Measurements from ENCODE around the gene EPHB1. TPM values are rescaled to one million over a fixed set of nuclear protein-coding genes. Genes with fewer than 3 reads are reported as not detected.

EPHB1 gene
- total and polyA plus RNA-seq, 2 donors (not counting 3 experiments of a cell fraction or from before 2014, with no cell fraction given), result 1.3 to 5.2 TPM

DNA sequence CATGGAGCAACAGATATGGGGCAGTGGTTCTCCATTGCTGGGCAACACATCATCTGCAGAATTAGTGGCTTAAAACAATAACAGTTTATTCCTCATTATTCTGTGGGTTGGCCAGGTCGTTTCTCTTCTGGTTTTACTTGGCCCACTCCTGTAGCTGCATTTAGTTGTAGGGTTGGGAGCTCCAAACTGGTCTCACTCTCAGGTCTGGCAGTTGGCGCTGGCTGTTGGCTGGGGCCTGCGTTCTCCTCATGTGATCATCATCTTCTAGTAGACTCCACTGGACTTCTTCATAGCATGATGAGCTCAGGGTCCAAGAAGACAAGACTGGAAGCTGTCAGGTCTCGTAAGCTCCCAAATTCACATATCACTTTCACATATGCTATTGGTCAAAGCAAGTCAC, 91.9 kb downstream of the EPHB1 start:
- no peak for DNase-seq (ENCODE audit: low read depth, low spot score)
- no peak overlapping the region for H3K27ac ChIP-seq (ENCODE audit: insufficient read depth, low read depth, low read length)
- no peaks in the 10 kb centered on the region for H3K27me3 ChIP-seq (ENCODE audit: control insufficient read depth in 2 of 2, insufficient read depth in 2 of 2, low read length in 2 of 2)
- no peaks in the 10 kb centered on the region for H3K4me1 ChIP-seq (ENCODE audit: control insufficient read depth, extremely low read depth, insufficient read depth, low read length)
- CTCF ChIA-PET, result interaction anchor here (1.1 kb wide), 1 partner anchor 10 kb away, joined by 3 read pairs; no protein-coding TSS in a partner anchor
- no peaks in the 10 kb centered on the region for H3K9me3 ChIP-seq (replicated peaks; ENCODE audit: control insufficient read depth, insufficient read depth, low read length)
- dilution Hi-C loops (cut with MboI; ENCODE audit: extremely low pct_ligation_motif_present, low sequenced_read_pairs) (no loop called here), intact Hi-C loops (cut with micrococcal nuclease) (no loop called here)
- POLR2A ChIA-PET, result no interaction called here
- no TSS peak for BruUV-seq (replicated peaks)
- no peaks in the 10 kb centered on the region for H3K79me2 ChIP-seq (ENCODE audit: control insufficient read depth, insufficient read depth, low read length)
- no peak overlapping the region for H3K4me2 ChIP-seq (ENCODE audit: insufficient read depth, low read length)
- H3K9ac ChIP-seq (replicated peaks; ENCODE audit: extremely low read depth, insufficient read depth, low read length), result no peak overlapping the region
- no peak overlapping the region for H2AFZ ChIP-seq (ENCODE audit: low read depth, low read length)
- no peak overlapping the region for H3K4me3 ChIP-seq (replicated peaks in 1 of 3; ENCODE audit: insufficient read depth in 1 of 3, low read depth in 1 of 3, low read length in 3 of 3)
- FAIRE-seq, result no peak
- no peaks in the 10 kb centered on the region for H3K9me1 ChIP-seq (replicated peaks; ENCODE audit: control insufficient read depth, extremely low read depth, insufficient read depth, low read length)
- H4K20me1 ChIP-seq (replicated peaks; ENCODE audit: control insufficient read depth, extremely low read depth, insufficient read depth, low read length), result no peaks in the 10 kb centered on the region
- TF ChIP-seq POLR2A (IDR thresholded peaks at IDR 0.05; ENCODE audit: low read depth, low read length), result no peak
- no peak for TF ChIP-seq EZH2 (IDR thresholded peaks at IDR 0.05; ENCODE audit: borderline replicate concordance, low read depth, low read length, severe bottlenecking)
- TF ChIP-seq POLR2AphosphoS5 (IDR thresholded peaks at IDR 0.05; ENCODE audit: insufficient read depth, low read depth, low read length), result no peak
- TF ChIP-seq GATA2 (IDR thresholded peaks at IDR 0.05; ENCODE audit: insufficient read depth, insufficient read length, low read depth, low read length), result no peak
- H3K36me3 ChIP-seq (ENCODE audit: control insufficient read depth in 2 of 2, extremely low read depth in 1 of 2, insufficient read depth in 2 of 2, low read length in 2 of 2), result no peaks in the 10 kb centered on the region

DNA sequence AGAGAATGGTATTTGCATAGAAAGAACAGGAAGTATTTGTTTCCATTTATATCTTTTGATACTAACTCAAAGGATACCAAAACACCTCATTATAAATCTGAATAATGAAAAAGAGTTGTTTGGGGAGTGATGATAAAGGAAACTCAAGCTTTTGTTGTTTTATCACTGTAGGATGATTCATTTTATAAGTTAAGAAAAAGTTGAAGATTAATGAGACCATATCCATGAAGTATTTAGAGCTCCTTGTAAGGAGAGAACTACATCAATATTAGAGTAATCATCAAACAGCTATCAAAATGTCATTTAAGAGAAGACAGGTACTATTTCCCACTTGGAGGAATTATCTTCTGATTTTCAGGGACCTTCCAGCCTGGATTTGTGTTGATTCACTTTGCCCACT, 92.5 kb downstream of the EPHB1 start:
- BruUV-seq (replicated peaks), result no TSS peak
- Histone ChIP-seq H3K36me3 (ENCODE audit: control insufficient read depth in 2 of 2, extremely low read depth in 1 of 2, insufficient read depth in 2 of 2, low read length in 2 of 2) (no peaks in the 10 kb centered on the region), H3K27ac (ENCODE audit: insufficient read depth, low read depth, low read length) (no peak overlapping the region), H3K27me3 (ENCODE audit: control insufficient read depth in 2 of 2, insufficient read depth in 2 of 2, low read length in 2 of 2) (no peaks in the 10 kb centered on the region), H4K20me1 (replicated peaks; ENCODE audit: control insufficient read depth, extremely low read depth, insufficient read depth, low read length) (no peaks in the 10 kb centered on the region), H2AFZ (ENCODE audit: low read depth, low read length) (no peak overlapping the region), H3K4me3 (replicated peaks in 1 of 3; ENCODE audit: insufficient read depth in 1 of 3, low read depth in 1 of 3, low read length in 3 of 3) (no peak overlapping the region), H3K9me3 (replicated peaks; ENCODE audit: control insufficient read depth, insufficient read depth, low read length) (no peaks in the 10 kb centered on the region), H3K9ac (replicated peaks; ENCODE audit: extremely low read depth, insufficient read depth, low read length) (no peak overlapping the region), H3K9me1 (replicated peaks; ENCODE audit: control insufficient read depth, extremely low read depth, insufficient read depth, low read length) (no peaks in the 10 kb centered on the region), H3K4me1 (ENCODE audit: control insufficient read depth, extremely low read depth, insufficient read depth, low read length) (no peaks in the 10 kb centered on the region), H3K4me2 (ENCODE audit: insufficient read depth, low read length) (no peak overlapping the region), H3K79me2 (ENCODE audit: control insufficient read depth, insufficient read depth, low read length) (no peaks in the 10 kb centered on the region)
- TF ChIP-seq POLR2AphosphoS5 (IDR thresholded peaks at IDR 0.05; ENCODE audit: insufficient read depth, low read depth, low read length), result no peak
- TF ChIP-seq FOS (IDR thresholded peaks at IDR 0.05; ENCODE audit: borderline replicate concordance, insufficient read depth, low read length), result no peak
- no peak for TF ChIP-seq JUN (IDR thresholded peaks at IDR 0.05; ENCODE audit: borderline replicate concordance, insufficient read depth, insufficient read length, low read depth)
- no peak for TF ChIP-seq POLR2A (IDR thresholded peaks at IDR 0.05; ENCODE audit: low read depth, low read length)
- no peak for TF ChIP-seq EZH2 (IDR thresholded peaks at IDR 0.05; ENCODE audit: borderline replicate concordance, low read depth, low read length, severe bottlenecking)
- TF ChIP-seq GATA2 (IDR thresholded peaks at IDR 0.05; ENCODE audit: insufficient read depth, insufficient read length, low read depth, low read length), result no peak
- no peak for TF ChIP-seq MYC (IDR thresholded peaks at IDR 0.05; ENCODE audit: low read depth, low read length)
- TF ChIP-seq, protein P1, sequence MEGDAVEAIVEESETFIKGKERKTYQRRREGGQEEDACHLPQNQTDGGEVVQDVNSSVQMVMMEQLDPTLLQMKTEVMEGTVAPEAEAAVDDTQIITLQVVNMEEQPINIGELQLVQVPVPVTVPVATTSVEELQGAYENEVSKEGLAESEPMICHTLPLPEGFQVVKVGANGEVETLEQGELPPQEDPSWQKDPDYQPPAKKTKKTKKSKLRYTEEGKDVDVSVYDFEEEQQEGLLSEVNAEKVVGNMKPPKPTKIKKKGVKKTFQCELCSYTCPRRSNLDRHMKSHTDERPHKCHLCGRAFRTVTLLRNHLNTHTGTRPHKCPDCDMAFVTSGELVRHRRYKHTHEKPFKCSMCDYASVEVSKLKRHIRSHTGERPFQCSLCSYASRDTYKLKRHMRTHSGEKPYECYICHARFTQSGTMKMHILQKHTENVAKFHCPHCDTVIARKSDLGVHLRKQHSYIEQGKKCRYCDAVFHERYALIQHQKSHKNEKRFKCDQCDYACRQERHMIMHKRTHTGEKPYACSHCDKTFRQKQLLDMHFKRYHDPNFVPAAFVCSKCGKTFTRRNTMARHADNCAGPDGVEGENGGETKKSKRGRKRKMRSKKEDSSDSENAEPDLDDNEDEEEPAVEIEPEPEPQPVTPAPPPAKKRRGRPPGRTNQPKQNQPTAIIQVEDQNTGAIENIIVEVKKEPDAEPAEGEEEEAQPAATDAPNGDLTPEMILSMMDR (IDR thresholded peaks at IDR 0.05; ENCODE audit: extremely low read depth in 1 of 2, insufficient read depth in 1 of 2, low read depth in 1 of 2, low read length in 2 of 2), result no peak
- TF ChIP-seq, protein P2, sequence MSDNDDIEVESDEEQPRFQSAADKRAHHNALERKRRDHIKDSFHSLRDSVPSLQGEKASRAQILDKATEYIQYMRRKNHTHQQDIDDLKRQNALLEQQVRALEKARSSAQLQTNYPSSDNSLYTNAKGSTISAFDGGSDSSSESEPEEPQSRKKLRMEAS (IDR thresholded peaks at IDR 0.05; ENCODE audit: insufficient read depth, insufficient read length), result no peak
- intact Hi-C loops (cut with micrococcal nuclease) (no loop called here), dilution Hi-C loops (cut with MboI; ENCODE audit: extremely low pct_ligation_motif_present, low sequenced_read_pairs) (no loop called here)
- DNase-seq (ENCODE audit: low read depth, low spot score), result no peak
- ChIA-PET POLR2A (no interaction called here), CTCF (interaction anchor here (1.1 kb wide), 1 partner anchor 9 kb away, joined by 3 read pairs; no protein-coding TSS in a partner anchor)
- FAIRE-seq, result no peak
